GM21390 (cell line): ENCODE data around the gene ACCS.

Experiments
- ATAC-seq: cut with Tn5 transposase; IDR thresholded peaks from one replicate; pipeline ENCODE4 v1.9.1; 2021; ENCODE audit not compliant: unreplicated experiment

The ACCS gene

DNA sequence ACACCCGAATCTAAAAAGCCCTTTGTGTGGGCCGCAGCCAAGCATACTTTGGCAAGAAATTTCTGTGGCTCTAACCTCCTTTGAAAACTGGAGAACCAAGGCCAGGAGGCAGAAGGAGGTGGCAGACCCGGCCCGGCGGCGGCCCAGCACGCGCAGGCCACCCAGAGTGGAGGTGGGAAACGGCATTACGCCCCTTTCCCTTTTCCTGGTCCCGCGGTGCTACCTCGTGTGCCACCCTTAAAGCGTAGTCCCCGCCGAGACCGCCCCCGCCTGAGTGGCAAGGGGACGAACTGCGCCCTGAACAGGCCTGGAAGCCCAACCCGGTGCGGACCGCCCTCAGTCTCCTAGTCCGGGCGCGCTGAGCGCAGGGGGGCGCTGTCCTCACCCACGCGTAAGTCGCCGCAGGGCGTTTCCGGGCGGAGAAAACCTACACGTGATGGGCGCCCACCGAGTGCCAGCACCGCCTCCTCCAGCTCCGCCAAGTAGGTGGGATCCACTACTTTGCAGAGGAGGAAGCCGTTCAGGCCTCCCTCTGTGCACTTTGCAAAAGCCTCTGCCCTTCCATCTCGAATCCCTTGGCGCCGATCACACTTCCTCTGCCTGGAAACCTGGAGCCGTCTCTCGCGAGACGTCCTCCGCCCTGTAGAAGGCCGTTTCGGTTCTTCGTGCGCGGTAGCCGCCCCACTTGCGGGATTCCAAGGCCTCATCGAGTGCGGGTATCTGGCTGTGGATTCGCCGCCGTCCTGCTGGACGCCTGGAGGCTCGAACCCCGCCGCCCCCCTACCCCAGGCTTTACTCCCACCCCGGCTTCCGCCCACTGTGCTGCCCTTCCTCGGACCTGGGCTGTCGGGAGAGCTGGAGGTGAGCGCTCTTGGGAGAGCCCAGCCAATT, at the start of gene ACCS:
Gene ACCS, plus strand, starts transcription at position 430 of the 891 bp plus-strand sequence. CDS start 1,358 bp downstream, outside the sequence.
- peak; percentile 98 for ATAC-seq

- no peak for ATAC-seq
These were observed 49.3 kb upstream of the ACCS start for GRCh38 chr11:44016546-44017442.

DNA sequence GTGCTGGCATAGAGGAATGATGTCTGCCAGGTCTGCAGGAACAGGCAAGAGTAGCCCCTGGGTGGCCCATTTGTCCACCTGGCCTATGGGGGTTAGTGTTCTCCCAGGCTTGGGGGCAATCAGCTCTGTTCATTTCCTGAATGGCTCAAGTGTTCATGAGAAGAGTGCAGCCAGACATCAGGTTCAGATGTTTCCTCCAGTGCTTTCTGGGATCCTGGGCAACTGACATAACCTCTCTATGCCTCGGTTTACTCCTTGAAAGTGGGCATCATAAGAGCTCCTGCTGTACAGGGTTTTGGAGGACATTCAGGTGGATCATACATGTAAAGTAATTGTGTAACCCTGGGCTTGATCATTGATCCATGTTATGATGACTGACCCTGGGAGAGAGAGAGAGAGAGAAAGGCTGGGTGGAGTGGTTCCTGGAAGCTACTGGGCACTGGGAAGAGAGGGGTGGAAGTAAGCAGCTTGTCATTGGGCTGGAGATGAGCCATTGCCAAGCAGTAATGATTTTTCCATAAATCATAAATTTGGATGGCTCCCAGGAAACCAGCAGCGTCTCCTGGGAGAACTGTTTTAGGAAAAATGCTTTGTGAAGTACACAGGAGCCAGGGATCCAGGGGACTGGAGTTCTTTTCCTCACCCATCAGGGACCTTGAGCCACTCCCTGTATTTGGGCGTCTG, 48.5 kb upstream of the ACCS start:
- ATAC-seq, result no peak

- no peak for ATAC-seq
These were observed 47.9 kb upstream of the ACCS start for GRCh38 chr11:44018127-44018521.

DNA sequence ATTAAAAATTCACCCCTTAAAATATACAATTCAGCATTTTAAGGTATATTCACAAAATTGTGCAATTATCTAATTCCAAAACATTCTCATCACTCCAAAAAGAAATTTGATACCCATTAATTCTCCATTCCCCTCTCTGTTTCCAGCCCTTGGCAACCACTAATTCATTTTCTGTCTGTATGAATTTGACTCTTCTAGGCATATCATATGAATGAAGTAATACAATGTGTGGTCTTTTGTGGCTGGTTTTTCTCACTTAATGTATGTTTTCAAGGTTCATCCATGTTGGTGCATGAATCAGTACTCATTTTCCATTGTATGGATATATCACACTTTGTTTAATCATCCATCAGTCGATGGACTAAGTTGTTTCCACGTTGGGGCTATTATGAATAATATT, 47.2 kb upstream of the ACCS start:
- no peak for ATAC-seq

DNA sequence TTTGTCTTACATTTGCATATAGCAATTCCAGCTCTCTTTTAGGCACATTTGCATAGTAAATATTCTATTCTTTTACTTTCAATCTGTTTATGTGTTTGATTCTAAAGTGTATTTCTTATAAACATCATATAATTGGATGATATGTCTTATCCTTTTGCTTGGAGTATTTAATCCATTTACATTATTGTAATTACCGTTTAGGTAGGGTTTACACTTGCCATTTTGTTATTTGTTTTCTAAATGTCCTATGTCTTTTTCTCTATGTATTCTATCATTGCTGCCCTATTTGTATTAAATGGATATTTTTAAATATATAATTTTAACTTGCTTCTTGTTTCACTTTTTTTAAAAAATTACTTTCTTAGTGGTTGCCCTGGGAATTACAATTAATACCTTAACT, 41.1 kb upstream of the ACCS start:
- ATAC-seq, result no peak

DNA sequence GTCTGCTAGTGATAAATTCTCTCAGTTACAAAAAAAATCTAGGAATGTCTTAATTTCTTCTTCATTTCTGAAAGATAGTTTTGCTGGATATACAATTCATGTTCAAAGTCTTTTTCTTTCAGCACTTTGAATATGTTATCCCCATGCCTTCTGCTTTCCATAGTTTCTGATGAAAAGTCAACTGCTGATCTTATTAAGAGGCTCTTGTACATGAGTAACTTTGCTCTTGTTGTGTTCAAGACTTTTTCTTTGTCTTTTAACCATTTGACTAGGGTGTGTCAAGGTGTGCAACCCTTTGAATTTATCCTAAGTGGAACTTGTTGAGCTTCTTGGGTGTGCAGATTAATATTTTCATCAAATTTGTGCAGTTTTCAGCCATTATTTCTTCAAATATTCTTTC, 40.3 kb upstream of the ACCS start:
- no peak for ATAC-seq

GRCh38 chr11:44028401-44028800, 37.7 kb upstream of the ACCS start:
- no peak for ATAC-seq

DNA sequence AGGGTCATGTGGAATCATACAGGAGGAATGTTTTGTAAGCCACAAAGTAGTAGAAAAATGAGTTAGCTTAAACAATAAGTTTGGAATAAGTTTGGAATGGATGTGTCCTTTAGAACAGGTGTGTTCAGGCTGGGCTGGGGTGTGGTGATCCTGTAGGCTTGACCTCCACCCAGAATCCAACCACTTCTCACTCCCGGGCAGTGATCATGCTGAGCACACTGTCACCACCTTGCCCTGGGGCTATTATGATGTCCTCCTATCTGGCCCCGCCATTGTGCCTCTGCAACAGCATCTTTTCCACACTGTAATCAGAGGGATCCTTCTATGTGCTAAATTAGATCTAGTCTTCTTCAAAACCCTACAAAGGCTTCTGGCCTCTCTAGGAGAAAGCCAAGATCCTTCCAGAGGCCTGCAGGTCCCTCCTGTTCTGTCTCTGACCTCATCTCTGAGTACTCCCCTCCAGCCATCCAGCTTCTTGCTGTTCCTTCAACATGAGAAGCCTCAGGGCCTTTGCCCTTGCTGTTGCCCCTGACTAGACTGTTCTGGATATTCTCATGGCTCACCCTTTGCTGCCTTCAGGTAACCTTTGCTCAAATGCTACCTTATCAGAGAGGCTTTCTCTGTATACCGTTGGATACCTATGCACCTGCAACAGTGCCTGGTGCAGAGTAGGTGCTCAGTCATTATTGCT, 37.1 kb upstream of the ACCS start:
- ATAC-seq, result no peak

- no peak for ATAC-seq
These were observed 36.6 kb upstream of the ACCS start for GRCh38 chr11:44029507-44029845.

DNA sequence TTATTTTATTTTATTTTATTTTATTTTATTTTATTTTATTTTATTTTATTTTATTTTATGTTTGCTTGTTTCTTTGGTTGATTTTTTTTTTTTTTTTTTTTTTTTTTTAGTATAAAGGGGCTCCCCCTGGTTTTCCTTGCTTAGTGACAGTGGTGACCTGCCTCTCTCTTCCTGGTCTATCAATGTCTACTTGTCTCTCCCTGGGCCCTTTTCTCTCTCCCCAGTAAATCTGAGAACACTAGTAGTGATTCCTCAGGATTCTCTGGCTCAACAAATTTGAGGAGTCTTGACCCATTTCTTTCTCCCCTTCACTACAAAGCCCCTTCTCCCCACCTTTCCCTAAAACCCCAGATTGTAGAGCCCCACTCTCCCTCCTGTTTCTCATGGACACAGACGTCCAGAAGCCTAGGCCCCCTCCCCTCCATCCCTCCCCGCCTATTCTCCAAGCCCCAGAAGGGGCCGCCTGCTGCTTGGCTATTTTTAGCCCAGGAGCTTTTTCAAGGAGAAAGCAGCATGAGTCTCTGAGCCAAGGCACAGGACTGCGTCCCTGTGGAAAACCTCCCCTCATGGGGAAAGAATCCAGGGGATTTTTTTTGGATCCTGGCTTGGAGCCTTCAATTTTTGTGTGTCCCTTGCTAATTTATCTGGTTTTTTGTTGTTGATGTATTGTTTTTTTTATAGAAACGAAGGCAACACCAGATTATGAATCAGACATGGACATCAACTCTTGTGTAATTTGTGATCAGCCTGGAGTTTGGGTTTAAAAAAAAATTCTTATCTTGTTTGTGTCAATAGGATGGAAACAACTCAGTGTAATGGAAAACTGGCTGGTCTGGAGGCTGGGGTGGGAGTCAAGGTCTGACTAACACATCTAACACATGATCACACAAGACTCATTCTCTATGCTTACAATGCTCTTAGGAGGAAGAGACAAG, 35.8 kb upstream of the ACCS start:
- no peak for ATAC-seq

DNA sequence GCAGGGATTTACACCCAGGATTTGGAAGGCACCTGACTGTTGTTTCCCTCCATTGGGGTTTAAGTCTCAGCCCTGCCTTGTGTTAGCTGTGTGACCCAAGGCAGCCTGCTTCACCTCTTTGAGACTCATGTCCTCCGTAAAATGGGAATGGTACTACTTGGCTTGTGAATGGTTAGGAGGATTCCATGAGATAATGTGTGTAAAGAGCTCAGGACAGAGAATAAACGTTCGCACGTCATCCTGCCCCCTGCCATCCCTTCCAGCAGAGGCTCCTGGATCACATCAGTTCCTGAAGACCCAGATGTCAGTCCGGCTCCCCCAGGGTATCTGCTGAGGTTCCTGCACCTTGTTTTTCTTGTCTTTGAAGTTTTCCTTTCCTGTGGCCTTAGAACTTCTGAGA, 35.1 kb upstream of the ACCS start:
- no peak for ATAC-seq

- no peak for ATAC-seq
These were observed 34.5 kb upstream of the ACCS start for GRCh38 chr11:44031549-44031948.

- ATAC-seq, result no peak
These were observed 33.6 kb upstream of the ACCS start for GRCh38 chr11:44032299-44033085.

DNA sequence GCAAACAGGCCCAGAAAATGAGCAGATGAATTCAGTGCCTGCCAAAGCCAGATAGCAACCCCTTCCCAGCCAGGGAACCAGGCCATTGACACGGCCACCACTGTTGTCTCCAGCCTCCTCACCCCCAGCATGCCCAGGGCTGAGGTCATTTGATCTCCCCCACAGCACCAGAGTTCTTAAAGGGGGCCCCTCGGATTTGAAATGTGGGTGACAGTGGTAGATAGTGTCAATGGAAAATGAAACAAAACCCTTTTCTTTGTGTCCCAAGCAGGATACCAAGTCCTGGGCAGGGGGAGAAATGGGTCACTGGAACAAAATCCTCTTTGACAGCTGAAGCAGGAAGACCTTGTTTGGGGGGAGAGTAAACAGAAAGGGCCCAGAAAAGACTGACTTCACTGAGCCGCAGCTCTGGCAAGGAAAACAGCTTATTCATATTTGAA, 32.6 kb upstream of the ACCS start:
- no peak for ATAC-seq

GRCh38 chr11:44033856-44034255, 32.2 kb upstream of the ACCS start:
- ATAC-seq, result no peak

GRCh38 chr11:44034639-44035038, 31.4 kb upstream of the ACCS start:
- no peak for ATAC-seq

DNA sequence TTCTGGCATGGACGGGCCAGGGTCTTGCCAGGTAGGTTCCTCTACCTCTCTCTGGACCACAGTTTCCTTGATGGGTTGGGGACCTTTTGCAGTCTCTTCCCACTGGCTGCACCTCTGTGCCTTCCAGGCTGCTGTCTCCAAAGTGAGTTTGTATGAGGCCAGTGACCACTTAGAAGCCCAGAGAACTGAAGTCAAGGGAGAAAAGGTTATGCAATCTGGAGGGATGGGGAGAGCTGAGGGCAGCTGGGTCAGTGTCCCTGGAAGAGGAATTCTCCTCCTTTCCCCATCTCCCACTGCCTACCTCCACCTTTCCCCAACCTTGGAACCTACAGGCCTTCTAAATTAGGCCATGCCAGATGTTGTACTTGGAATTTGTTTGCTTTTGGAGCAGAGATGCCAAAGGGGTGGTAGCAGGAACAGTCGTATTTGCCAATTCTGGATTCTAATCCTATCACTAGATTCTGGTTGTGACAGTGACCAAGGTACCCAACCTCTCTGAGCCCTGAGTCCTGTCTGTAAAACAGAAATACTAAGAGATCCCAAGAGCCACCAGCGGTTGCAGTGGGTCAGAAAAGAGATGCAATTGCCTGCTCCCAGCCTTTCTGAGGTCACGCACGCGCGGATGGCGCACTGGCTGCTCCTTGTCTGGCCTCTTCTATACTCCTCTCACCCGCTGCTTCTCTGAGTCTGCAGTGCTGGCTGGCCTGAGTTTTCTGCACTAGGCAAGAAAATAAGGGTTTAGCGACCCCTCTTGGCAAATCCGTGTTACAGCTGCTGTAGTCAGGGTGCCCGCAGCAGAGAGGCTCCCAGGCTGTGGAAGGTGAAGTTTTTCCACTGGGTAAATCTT, 29.0 kb upstream of the ACCS start:
- ATAC-seq, result peak; percentile 58
